GM04503 (cell line): ENCODE data around the gene UBE2G2.
A peak's percentile ranks its signal among the peaks of the same experiment; 100 is the strongest.
"Not testable (repeated sequence)": the region's sequence is repeated elsewhere in the genome, so short reads cannot be mapped to it uniquely, and the experiment has no call there.

Experiments used
- DNase-seq: peaks from one replicate; pipeline ENCODE4 v3.0.0-alpha.2; 2012; ENCODE audit warnings: low read depth

The UBE2G2 gene

DNA sequence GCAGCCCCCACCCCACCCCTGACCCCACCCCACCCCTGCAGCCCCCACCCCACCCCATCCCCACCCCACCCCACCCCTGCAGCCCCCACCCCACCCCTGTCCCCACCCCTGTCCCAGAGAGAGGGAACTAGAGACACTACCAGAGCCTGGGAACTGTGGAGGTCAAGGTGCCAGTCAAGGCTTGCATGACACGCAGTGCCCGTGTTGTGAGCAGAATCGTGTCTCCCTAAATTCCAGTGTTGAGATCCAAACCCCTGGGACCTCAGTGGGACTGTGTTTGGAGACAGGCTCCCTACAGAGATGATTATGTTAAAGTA, 34.7 kb upstream of the UBE2G2 start:
- DNase-seq, result no peak

DNA sequence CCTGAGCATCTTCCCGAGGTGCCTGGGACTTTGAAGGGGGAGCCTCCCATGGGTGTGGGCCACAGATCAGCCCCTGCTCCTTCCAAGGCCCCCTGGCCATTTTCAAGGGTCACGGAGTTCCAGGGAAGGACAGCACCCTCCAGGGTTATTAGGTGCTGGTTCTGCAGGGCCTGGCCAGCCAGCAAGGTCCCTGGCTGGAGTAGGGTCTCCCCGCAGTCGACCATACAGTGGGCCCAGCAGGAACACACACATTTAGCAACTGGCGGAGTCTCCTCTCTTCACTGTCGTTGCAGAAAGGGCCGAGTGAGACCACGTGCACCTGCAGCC, 34.0 kb upstream of the UBE2G2 start:
- no peak for DNase-seq

DNA sequence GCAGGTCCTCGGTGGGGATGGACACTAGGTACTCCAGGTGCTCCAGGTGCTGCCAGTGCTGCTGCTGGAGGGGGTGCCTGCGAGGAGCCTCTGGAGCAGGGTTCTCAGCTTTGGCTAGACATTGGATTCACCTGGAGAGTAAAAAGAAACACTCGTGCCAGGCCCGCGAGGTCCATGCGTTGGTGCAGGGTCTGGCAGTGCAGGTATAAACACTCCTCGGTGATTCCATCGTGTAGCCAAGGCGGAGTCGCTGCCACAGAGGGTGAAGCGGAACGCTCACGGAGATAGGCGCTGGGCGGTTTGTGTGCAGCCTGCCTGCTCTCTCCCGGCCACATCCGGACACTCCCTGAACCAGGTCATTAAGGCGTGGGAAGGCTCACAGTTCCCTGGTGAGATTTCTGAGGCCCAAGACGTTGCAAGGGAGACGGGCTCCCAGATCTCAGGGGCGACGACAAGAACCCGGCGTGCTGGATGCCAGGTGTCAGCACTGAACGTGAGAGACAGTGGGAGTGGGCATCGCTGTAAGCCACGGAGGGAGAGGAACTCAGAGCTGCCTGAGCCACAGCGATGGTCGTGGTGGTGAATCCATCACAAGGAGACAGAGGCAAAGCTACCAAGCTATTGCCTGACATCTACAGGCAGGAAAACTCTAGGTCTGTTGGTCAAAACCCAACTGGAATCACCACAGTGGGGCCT, 33.5 kb upstream of the UBE2G2 start:
- no peak for DNase-seq

DNA sequence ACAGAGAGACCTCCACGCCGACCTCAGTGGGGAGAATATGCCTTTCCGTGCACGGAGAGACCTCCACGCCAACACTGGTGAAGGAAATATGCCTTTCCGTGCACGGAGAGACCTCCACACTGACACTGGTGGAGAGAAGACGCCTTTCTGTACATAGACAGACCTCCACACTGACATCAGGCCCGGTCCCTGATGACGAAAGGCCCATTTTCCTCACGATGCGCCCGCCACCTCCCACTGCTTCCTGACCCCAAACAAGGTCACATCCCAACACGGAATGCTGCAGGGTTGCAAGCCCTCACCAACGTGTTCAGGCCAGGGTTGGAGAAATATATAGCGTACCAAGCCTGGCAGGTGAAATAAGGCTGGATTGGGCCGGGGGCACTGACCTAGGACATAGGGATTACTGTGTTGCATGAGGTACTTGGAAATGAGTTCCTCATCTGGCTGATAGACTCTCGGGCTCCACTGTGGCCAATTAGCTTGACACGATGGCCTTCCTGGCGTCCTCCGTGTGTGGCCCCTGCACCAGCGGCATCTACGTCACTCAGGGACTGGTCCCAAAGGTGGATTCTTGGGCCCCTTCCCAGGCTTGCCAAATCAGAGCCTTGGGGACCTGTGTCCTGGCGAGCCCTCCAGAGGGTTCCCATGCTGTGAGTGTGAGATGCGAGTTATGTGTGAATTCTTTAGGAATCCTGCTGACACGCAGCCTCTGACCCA, 32.8 kb upstream of the UBE2G2 start:
- DNase-seq, result no peak

DNA sequence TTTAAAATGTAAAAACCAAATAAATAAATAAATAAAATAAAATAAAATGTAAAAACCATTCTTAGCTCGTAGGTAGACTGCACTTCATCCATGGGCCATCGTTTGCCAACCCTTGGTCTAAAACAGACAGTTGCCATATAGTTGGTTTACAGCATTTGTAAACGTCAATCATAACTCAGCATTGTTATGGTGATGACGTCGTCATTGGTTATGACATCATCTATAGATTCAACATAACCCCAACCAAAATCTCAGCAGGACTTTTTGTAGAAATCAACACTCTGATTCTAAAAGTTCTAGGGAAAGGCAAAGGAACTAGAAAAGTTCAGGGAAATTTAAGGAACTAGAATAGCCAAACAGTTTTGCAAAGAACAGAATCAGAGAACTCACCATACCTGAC, 32.0 kb upstream of the UBE2G2 start:
- DNase-seq, result no peak

DNA sequence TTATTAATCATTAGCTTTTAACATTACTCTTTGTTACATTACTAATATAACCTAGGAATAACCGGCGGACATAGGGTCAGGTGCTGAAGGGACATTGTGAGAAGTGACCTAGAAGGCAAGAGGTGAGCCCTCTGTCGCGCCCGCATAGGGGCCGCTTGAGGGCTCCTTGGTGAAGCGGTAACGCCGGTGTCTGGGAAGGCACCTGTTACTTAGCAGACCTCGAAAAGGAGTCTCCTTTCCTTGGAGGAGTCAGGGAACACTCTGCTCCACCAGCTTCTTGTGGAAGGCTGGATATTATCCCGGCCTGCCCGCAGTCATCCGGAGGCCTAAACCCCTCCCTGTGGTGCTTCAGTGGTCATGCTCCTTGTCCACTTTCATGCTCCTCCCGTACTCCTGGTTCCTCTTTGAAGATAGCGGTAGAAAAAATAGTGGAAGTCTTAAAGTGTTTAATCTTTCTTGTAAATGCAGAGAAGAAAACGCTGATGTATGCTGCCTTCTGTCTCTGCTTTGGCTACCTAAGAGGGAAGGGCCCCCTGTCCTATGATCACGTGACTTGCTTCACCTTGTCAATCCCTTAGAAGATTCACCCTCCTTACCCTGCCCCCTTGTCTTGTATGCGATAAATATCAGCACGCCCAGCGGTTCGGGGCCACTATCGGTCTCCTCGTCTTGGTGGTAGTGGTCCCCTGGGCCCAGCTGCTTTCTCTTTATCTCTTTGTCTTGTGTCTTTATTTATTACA, 31.1 kb upstream of the UBE2G2 start:
- not testable (repeated sequence) for DNase-seq

DNA sequence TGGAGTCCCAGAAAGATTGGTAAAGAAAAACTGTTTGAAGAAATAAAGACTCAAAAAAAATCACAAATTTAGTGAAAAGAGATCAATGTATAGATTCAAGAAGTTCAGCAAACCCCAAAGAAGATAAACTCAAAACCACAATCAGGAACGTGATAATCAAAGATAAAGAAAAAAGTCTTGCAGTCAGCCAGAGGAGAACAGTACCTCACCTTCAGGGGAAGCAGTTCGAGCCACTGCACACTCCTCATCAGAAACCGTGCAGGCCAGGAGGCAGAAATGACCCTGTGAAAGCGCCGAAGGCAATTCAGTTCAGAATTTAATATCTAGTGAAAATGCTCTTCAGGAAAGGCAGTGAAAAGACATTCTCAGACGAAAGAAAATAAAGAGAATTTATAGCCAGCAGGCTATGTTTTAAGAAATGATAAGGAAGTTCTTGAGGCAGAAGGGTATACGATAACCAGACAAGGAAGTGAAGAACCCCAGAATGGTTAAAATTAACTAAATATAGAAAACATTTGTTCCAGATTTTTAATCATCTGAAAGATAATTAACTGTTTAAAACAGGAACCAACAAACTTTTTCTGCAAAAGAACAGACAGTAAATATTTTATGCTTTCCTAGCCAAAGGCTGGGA, 29.7 kb upstream of the UBE2G2 start:
- no peak for DNase-seq

DNA sequence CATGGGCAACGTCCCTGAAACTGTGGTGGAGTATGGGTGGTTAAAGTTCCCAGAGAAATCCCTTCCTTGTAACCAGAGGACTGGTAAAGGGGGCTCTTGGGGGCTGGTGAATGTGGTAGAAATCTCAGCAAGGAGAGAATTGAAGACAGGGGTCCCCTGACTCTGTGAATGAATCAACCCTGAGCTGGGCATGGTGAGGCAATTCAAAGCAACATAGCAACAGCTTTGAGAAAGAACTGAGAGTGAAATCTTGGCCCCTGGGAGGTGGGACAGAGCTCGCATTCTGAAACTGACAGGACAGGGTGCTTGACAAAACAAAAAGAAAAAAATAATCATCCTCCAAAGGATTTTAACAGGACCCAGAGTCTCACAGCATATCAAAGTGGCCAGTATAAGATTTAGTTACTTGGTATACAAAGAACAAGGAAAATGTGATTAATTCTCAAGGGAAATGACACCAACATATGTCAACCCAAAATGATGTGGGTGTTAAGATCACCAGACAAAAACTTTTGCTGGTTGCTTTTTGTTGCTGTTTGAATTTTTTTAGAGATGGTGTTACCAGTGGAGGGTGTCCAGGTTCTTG, 28.0 kb upstream of the UBE2G2 start:
- DNase-seq, result no peak

DNA sequence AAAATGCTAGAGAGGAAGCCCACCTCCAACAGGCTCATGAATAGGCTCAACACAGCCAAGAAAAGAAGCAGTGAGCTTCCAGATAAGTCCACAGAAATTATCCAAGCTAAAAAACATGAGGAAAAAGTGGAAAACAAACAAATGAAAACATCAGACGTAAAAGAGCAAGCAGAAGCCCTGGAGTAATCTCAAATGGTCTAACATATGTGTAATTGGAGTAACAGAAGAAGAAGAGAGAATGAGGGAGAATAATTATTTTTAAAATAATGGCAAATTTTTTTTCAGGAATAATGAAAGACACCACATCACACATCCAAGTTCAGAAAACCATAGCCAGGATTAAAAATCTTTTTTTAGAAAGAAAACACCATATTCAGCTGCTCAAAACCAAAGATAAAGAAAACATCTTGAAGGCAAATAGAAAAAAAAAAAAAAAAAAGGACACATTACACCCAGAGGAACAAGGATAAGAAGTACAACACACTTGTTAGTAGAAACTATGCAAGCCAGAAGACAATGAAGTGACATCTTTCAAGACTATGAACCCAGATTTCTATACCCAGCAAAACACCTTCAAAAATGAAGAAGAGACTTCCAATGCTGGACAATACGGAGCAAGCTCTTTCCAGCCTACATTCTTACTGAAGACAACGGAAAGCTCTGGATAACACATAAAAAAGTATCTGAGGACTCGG, 26.9 kb upstream of the UBE2G2 start:
- DNase-seq, result no peak

DNA sequence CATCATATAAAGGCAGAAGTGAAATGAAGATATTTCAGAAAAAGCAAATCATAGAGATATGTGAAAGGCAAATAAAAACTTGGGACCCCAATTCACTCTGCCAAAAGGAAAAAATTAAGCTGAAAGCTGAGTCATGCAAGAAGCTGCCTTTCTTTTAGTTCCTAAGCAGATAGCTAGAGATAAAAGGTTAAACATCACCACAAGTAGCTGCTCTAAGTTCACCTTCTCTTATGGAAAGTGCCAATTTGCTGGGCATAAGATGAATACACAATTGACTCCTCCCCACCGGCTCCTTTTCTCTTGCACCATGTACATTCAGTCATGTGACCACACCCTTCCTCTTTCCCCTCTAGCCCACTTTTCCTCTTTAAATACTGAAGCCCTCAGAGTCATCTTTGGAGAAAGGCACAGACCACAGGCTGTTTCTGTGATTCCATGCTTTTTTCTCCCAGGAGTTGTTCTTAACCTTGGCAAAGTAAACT, 21.6 kb upstream of the UBE2G2 start:
- DNase-seq, result no peak

DNA sequence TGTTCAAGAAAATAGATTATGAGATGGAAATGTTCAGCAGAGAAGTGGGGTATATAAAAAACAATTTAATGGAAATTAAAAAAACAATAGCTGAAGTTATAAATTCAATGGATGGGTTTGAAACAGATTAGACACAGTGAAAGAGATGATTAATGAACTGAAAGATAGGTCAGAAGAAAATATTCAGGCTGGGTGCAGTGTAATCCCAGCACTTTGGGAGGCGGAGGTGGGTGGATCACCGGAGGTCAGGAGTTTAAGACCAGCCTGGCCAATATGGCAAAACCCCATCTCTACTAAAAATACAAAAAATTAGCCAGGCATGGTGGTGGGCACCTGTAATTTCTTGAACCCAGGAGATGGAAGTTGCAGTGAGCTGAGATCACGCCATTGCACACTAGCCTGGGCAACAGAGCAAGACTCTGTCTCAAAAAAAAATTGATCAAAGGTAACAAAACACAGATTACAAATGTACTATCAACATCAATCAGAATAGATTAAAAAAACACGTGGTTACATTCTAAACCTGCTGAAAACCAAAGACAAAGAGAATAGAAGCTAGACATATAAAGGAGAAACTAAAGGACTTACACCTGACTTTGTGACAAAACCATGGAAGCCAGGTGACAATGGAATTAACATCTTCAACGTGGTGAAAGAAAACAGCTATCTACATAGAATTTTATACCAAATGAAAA, 21.0 kb upstream of the UBE2G2 start:
- no peak for DNase-seq

DNA sequence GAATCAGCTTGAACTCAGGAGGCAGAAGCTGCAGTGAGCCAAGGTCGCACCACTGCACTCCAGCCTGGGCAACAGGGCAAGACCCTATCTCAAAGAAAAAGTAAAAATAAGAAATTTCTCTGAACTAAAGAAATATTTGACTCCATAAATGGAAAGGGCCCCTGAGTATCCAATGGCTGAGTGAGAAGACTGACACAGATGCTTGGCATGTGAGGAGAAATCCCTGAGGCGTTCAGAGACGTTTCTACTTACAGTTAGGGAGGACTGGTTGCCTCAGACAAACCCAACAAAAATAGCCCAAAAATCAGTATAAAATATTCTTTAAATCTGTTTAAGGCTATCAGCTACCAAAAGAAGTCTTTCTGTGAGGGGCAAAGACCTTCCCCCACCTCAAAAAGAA, 19.2 kb upstream of the UBE2G2 start:
- no peak for DNase-seq

DNA sequence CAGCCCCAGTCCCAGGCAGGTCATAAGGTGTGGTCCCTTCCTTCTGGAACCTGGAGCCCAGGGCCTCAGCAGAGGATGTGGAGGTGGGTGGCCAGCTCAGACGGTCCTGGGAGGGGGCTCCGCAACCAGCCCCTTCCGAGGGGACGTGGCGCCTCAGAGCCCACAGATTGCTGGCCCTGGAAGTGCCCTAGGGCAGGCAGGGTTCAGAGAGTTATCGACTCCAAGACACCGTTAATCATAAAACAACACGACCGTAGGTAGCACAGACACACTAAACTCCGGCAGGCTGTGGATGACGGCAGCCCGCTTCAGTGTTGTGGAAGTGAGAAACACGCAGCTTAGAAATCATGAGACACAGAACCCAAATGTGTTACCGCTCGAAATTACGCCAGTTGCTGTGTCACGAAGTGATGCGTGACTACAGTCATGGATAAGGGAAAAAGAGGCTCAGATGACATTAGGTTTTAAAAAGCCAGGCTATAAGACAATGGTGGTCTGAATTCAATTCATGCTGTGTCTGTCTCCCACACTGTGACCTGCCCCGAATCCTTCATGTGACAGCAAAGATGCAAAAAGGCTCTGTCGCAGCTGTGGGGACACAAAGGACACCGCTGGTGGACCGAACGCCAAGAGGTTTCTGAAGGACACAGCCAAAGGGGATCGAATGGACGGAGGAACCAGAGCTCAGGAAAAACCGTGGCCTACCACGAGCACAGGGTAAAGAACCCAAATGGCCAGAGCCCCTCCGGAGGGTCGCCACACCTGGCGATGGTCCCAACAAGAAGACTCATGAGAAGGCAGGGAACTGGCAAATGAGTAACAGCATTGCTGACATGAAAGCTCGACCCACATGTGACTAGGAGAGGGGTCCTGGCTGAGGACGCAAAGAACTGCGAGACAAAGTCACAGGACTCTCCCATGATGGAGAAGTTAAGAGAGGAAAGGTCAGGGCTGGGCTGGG, 17.9 kb upstream of the UBE2G2 start:
- no peak for DNase-seq

DNA sequence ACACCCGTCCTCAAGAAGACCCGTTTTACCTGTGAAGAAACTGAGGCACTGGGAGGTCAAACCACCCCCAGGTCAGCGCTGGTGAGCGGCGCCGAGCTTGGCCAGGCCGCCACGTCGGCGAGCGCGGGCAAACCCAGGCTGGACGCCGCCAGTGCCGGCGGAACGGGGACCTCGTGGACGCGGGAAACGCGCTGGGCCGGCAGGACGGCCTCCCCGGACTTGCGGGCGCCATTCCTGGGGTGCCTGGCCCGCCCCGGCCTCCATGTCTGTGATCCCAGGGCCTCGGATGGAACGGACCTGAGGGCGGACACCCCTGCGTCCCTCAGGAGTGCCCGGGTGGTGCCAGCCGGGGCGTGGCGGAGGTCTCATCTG, 17.0 kb upstream of the UBE2G2 start:
- DNase-seq, result no peak

DNA sequence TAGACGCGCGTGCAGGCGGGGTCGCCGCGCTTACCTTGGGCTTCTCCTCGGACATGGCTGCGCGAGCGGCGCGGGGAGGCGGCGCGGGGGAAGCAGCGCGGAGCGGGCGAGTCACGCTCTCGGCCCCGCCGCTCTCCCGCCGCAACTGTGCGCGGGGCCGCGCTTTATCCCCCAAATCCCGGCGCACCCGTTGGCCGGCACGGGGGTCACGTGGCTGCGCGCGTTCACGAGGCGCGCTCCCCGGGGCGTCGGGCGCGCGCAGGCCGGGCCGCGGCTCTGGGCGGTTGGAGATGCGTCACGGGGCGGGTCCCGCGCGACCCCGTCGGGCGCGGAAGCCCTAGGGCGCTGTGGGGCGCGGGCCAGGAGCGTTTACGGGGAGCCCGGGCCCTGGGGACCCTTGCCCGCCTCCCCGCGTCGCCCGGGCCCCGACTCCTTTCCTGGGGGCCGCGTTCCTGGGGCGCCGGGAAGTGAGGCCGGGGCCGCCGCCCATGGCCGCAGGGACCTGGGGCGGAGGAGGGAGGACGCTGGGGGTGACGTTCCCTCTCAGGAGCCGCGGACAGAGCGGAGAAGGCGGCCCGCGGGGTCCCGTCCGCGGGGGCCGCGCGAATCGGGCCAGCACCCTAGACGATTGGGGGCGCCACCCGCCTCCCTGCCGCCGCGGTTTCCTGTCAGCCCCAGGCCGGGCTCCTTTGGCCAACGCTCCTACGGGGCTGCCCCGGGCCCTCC, 16.5 kb upstream of the UBE2G2 start, which contains the start of gene SUMO3:
Gene SUMO3, minus strand, starts transcription at position 149 of the 726 bp plus-strand sequence. Its CDS starts 94 bp downstream, at position 55.
- DNase-seq, result no peak

DNA sequence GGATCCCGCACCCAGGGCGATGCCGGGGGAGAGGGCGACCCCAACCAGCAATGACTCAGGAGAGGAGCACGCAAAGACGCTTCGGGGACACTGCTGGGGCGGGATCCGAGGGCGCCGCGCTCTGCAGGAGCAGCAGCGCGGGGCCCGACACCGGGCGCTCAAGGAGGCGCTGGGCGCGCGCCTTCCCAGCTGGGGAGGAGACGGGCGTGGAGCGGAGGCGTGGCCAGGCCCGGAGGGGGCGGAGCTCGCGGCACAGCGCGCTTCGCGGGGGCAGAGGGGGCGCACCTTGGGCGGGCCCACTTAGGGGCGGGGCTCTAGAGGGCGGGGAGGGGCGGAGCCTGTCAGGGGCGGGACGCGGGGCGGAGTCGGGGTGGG, 15.9 kb upstream of the UBE2G2 start:
- DNase-seq, result peak; percentile 37

DNA sequence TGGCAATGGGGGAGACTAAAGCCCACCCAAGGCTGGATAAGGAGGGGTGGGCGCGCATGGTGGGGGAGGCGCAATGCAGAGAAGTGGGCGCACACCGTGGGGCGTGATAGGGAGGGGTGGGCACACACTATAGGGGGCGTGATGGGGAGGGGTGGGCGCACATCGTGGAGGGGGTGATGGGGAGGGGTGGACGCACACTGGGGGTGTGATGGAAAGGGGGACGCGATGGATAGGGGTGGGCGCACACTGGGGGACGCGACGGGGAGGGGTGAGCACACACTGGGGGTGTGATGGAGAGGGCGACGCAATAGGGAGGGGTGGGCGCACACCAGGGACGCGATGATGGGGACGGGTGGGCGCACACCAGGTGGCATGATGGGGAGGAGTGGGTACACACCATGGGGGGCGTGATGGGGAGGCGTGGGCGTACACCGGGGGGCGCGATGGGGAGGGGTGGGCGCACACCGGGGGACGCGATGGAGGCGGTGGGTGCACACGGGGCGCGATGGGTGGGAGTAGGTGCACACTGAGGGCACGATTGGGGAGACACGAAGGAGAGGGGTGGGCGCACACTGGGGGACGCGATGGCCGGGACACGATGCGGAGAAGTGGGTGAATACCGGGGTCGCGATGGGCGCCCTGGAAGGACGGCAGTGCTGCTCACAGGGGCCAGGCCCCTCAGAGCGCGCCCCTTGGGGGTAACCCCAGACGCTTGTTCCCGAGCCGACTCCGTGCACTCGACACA, 15.3 kb upstream of the UBE2G2 start:
- DNase-seq, result no peak

DNA sequence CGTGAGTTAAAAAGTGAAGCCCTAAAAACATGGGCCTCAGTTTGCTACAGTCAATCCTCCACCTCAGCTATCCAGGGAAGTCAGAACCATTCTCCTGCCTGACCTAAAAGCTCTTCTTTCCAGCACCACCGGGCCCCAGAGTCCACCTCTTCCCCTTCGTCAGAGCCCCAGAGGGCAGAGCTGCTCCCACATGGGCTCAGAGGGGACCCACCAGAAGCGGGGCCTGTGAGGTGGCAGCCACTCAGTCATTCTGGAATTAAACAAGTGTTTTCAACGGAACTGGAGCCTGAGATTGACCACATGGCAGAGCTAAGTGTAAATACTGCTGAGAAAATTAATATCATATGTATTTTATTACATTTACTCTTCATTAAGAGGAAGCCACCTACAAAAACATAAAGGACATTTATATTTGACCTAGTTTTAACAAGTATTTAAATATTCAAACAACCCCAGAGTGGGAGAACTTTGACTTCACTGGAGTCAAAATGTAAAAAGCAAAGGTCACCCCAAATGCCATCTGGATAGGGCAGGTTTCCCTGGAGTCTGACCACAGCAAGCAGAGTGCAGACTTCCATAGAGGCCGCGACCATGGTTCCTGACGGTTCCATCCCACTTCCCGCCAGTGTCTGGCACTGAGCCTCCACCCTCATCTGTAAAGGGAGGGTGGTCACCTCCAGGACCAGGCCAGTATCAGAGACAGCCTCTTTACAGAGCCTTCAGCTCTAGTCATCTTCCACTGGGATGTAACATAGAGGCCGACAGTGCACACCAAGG, 14.4 kb upstream of the UBE2G2 start:
- DNase-seq, result no peak
